ENCODE results near the gene BDP1. TPM values are rescaled to one million over a fixed set of nuclear protein-coding genes. Genes with fewer than 3 reads are reported as not detected.

BDP1 gene
- total RNA-seq, 1 experiment from 2014 or later: 71.1 TPM

GRCh38 chr5:71529682-71530081 is 74.2 kb downstream of the BDP1 start:
- BruUV-seq (replicated peaks): no TSS peak

GRCh38 chr5:71533142-71533541 is 77.7 kb downstream of the BDP1 start:
- Histone ChIP-seq H3K27me3 (replicated peaks; ENCODE audit: insufficient read depth, low read depth, low read length, poor library complexity) (no peaks in the 10 kb centered on the region), H3K36me3 (ENCODE audit: insufficient read depth, low read length, poor library complexity, severe bottlenecking) (peaks cover 43% of the 10 kb centered on the region), H3K9me3 (ENCODE audit: low read depth, low read length, poor library complexity, severe bottlenecking) (no peaks in the 10 kb centered on the region), H3K27ac (ENCODE audit: low read depth, low read length, poor library complexity, severe bottlenecking) (no peak overlapping the region), H3K4me3 (ENCODE audit: low read depth, low read length, poor library complexity, severe bottlenecking) (no peak overlapping the region), H3K4me1 (ENCODE audit: insufficient read depth, low read length, poor library complexity, severe bottlenecking) (no peaks in the 10 kb centered on the region)
- CTCF ChIA-PET: no interaction called here
- intact Hi-C loops (cut with micrococcal nuclease; ENCODE audit: unreplicated experiment): loop anchor here (10.0 kb wide), 1 partner anchor 48 kb away; no protein-coding TSS in a partner anchor
- POLR2A ChIA-PET (ENCODE audit: low non-redundant PET): no interaction called here
- no TSS peak for BruUV-seq (replicated peaks)
- no peak for DNase-seq (ENCODE audit: low spot score)
- TF ChIP-seq EZH2 (IDR thresholded peaks at IDR 0.05; ENCODE audit: borderline replicate concordance, low read depth, low read length, poor library complexity, severe bottlenecking) (no peak), CTCF (conservative IDR thresholded peaks at IDR 0.05; ENCODE audit: low read depth, low read length) (no peak)

More at GRCh38 chr5:71529682-71530081, 74.2 kb downstream of the BDP1 start:
- Histone ChIP-seq H3K4me3 (ENCODE audit: low read depth, low read length, poor library complexity, severe bottlenecking) (no peak overlapping the region), H3K36me3 (ENCODE audit: insufficient read depth, low read length, poor library complexity, severe bottlenecking) (peaks cover 29% of the 10 kb centered on the region), H3K4me1 (ENCODE audit: insufficient read depth, low read length, poor library complexity, severe bottlenecking) (no peaks in the 10 kb centered on the region), H3K27me3 (replicated peaks; ENCODE audit: insufficient read depth, low read depth, low read length, poor library complexity) (no peaks in the 10 kb centered on the region), H3K9me3 (ENCODE audit: low read depth, low read length, poor library complexity, severe bottlenecking) (no peaks in the 10 kb centered on the region), H3K27ac (ENCODE audit: low read depth, low read length, poor library complexity, severe bottlenecking) (no peak overlapping the region)
- TF ChIP-seq EZH2 (IDR thresholded peaks at IDR 0.05; ENCODE audit: borderline replicate concordance, low read depth, low read length, poor library complexity, severe bottlenecking): no peak
- TF ChIP-seq CTCF (conservative IDR thresholded peaks at IDR 0.05; ENCODE audit: low read depth, low read length): no peak
- intact Hi-C loops (cut with micrococcal nuclease; ENCODE audit: unreplicated experiment): loop anchor here (10.0 kb wide), 1 partner anchor 45 kb away; no protein-coding TSS in a partner anchor
- no peak for DNase-seq (ENCODE audit: low spot score)
- ChIA-PET POLR2A (ENCODE audit: low non-redundant PET) (no interaction called here), CTCF (no interaction called here)

GRCh38 chr5:71533615-71534014 is 78.2 kb downstream of the BDP1 start:
- CTCF ChIA-PET: no interaction called here
- peak; percentile 19 for DNase-seq (ENCODE audit: low spot score)
- intact Hi-C loops (cut with micrococcal nuclease; ENCODE audit: unreplicated experiment): loop anchor here (10.0 kb wide), 1 partner anchor 49 kb away; no protein-coding TSS in a partner anchor

More at GRCh38 chr5:71533615-71534014, 78.2 kb downstream of the BDP1 start:
- Histone ChIP-seq H3K9me3 (ENCODE audit: low read depth, low read length, poor library complexity, severe bottlenecking) (no peaks in the 10 kb centered on the region), H3K4me3 (ENCODE audit: low read depth, low read length, poor library complexity, severe bottlenecking) (no peak overlapping the region), H3K27ac (ENCODE audit: low read depth, low read length, poor library complexity, severe bottlenecking) (no peak overlapping the region), H3K27me3 (replicated peaks; ENCODE audit: insufficient read depth, low read depth, low read length, poor library complexity) (no peaks in the 10 kb centered on the region), H3K4me1 (ENCODE audit: insufficient read depth, low read length, poor library complexity, severe bottlenecking) (no peaks in the 10 kb centered on the region), H3K36me3 (ENCODE audit: insufficient read depth, low read length, poor library complexity, severe bottlenecking) (peaks cover 42% of the 10 kb centered on the region)
- POLR2A ChIA-PET (ENCODE audit: low non-redundant PET): no interaction called here
- BruUV-seq (replicated peaks): no TSS peak
- TF ChIP-seq EZH2 (IDR thresholded peaks at IDR 0.05; ENCODE audit: borderline replicate concordance, low read depth, low read length, poor library complexity, severe bottlenecking) (no peak), CTCF (conservative IDR thresholded peaks at IDR 0.05; ENCODE audit: low read depth, low read length) (no peak)
